Globus pallidus (tissue), 1 donor: Measurements from ENCODE around the gene MITF.

Source experiments
- DNase-seq: peaks from one replicate; pipeline ENCODE4 v3.0.0-alpha.2; 2015; ENCODE audit warnings: low spot score

MITF gene

GRCh38 chr3:69725994-69726571 is 13.2 kb upstream of the MITF start:
- DNase-seq: no peak

DNA sequence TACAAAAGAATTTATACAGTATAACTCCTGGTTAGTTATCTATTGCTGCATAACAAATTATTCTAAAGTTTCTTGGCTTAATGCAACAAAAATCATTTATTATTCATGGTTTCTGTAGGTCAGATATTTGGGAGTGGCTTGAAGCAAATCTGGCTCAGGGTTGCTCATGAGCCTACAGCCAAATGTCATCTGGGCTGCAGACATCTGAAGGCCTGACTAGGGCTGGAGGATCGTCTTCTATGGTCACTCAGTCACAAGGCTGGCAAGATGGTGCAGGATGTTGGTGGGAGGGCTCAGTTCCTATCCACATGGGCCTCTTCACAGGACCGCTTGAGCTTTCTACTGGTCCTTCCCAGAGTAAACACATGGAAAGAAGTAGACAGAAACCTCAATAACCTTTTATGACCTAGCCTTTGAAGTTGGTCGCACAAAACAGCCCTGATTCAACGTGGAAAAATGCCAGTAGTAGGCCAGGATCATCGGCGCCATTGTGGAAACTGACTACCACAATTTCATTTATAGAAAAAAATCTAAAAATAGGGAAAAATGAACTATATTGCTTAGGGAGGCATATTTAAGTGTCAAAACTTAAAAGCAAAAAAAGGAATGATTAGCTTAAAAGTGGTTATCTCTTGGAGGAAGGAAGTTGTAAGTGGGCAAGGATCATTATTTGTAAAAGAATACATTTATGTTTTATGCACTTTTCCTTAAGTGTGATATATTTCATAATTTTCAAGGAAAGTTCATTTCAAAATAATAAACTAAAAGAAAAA is 9.9 kb upstream of the MITF start:
- DNase-seq: no peak

- DNase-seq: no peak
Measured at GRCh38 chr3:69731080-69731479, 8.2 kb upstream of the MITF start.

- no peak for DNase-seq
Measured at GRCh38 chr3:69735893-69736292, 3.4 kb upstream of the MITF start.

GRCh38 chr3:69737392-69737791 is 1.9 kb upstream of the MITF start:
- no peak for DNase-seq

GRCh38 chr3:69738315-69738714 is 949 bp upstream of the MITF start:
- DNase-seq: peak; percentile 33

DNA sequence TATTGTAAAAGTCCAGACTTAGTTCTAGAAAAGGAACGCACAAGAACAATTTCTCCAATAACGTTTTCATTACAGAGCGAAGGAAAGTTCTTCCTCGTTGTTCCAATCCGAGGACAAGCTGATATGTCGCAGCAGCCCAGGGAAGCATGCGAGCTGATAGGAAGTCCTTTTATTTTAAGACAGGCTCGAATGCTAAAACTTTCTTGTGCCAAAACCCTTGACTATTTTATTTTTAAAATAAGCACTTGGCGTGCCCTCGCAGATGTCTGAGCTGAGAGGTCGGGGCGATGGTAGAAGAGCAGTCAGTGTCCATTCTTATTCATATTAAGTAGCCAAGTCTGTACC is 433 bp upstream of the MITF start:
- no peak for DNase-seq

- peak; percentile 37 for DNase-seq
Measured at GRCh38 chr3:69740103-69741021, 1.1 kb downstream of the MITF start.

DNA sequence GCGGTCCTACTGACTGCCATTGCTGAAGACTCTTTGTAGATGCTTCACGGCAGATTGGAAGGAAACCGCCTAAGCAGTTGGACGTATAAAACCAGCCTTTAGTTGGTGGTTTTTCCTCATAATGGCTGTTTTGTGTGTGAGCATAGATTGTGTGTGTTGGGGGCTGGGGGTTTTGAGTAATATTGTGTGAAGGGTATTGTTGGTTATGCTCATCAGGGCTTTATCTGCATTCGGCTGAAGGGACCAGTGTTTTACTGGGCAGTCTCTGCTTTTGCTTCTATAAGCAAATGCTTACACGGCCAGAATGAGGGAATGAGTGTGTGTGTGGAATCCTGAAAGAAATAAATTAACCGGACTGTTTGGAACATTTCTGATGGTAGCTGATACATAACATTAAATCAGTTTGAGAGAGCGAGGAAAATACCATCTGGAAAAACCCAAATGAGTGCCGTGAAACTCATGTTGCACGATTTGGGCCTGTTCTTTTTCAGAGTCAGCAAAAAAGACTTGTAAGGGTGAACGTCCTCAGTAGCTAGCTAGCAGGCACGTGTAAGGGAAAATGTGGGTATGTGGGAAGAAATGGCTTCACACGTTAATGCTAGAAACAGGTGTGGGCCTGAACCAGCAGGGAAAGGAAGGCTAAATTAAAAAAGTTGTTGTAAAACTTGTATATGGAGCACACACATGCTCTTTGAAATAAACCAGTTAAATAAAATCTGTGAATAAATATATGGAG is 1.9 kb downstream of the MITF start:
- DNase-seq: peak; percentile 51

DNA sequence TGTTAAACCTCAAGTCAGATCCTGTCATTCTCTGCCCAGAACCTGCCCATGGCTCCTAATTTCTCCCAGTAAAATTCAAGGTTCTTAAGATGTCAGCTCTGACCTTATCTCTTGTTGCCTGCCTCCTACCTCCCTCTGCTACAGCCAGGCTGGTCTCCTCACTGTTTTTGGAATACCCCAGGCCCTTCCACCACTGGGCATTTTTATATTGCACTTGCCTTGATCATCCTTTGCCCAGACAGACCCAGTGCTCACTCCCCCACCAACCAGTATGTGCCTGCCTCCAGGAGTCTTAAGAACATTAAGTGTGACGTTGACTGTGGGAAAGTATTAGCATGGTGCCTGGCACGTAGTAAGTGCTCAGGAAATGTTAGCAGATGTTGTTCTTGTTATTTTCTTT is 3.1 kb downstream of the MITF start:
- DNase-seq: no peak

DNA sequence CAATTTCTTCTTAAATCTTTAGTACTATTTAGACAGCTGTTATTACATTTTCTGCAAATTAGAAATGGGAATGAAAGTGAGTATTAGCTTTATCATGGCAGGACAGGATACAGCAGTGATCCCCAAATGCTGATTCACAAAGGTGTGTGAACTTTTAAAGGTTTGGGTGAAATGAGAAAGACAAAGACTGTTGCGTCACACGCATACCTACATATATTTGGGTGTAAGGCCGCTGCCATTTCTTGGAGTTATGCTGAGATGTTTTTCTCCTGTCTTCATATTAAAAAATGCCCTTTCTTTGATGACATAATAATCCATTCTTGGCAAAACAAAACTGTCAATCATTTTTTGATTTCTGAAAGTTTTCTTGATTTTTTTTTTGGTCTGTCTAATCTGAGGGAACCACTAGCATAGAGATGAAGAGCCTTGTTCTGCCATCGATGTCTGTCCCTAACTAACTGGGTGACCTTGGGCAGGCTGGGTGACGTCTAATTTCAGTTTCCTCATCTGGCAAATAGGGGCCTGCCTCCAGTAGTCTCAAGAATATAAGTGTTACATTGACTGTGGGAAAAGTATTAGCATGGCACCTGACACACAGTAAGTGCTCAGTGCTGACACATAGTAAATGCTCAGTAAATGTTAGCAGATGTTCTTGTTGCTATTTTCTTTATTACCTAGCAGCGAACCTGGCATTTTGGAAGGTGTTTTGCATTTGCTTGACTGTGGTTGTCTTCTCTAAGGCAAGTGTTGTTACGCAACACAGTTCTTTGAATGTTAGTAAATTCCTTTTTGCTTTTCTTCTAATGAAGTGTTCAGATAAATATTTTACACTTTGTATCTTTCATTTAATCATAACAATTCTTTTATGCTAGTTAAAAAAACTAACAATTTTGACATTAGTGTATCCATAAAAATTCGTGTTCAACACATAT is 5.0 kb downstream of the MITF start:
- no peak for DNase-seq

DNA sequence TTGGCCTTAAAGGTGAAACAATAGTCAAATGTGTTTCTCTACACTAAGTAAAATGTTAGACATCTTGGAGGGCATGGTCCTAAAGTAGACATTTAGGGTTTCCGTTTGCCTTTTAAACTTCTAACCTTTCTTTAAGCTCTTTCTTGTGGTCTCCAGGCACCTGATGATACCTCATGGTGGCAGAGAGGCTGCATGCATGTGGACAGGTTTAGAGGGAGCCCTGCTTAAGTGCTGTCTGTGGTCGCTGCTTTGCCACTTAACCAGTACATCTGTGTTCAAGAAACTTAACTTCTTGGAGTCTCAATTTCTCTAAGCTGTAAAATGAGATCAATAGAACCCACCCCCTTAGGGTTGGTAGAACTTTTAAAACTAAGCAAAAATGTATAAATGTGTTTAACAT is 6.2 kb downstream of the MITF start:
- DNase-seq: no peak

- DNase-seq: no peak
Measured at GRCh38 chr3:69746119-69746518, 6.9 kb downstream of the MITF start.

DNA sequence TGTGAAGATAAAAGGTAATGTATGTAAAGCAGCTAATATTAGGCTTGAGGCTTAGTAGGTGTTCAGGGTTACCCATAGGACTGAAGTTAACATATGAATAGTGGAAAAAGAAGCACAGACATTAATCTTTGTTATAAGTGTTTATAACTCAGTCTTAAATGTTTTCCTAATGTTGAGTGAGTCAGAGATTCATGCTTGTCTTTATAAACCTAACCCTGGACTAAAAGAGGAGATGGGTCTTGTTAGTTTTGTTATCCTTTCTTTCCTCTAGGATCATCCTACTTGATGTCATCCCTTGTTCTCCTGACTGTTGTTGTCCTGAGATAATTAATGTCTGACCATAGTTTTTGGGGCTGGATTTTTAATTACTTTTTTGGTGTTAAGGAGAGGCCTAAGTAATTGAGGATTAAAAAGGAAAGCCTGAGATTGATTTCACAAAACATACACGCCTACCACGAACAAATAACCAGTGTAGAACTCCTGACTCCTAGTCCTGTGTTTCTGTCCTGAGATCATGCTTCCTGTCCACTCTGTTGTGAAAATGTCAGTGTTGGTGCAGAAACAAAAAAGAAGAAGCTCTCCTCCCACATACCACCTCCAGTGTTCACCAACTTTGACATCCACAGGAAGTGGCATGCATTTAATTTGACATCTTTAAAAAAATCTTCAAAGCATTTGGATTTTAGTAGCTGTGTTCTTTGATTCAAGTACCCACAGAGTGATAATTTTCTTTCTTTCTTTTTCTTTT is 8.4 kb downstream of the MITF start:
- DNase-seq: no peak

- DNase-seq: no peak
Measured at GRCh38 chr3:69748503-69748902, 9.2 kb downstream of the MITF start.

- no peak for DNase-seq
Measured at GRCh38 chr3:69749461-69749860, 10.2 kb downstream of the MITF start.

DNA sequence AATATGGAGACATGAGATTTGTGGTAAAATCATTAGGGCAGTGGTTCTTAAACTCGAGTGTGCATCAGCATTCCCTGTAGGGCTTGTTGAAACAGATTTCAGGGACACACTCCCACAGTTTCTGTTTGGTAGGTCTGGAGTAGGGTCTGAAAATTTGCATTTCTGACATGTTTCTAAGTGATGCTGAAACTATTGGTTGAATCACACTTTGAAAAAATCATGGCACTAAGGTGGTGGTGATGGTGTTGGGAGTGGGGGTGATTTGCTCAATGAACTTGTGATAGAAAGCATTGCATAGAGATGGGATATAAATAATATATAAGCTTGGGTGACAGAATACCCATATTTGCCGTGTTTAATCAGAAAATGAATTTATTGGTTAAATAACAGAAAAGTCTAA is 11.3 kb downstream of the MITF start:
- no peak for DNase-seq

GRCh38 chr3:69751074-69751476 is 11.8 kb downstream of the MITF start:
- DNase-seq: no peak

DNA sequence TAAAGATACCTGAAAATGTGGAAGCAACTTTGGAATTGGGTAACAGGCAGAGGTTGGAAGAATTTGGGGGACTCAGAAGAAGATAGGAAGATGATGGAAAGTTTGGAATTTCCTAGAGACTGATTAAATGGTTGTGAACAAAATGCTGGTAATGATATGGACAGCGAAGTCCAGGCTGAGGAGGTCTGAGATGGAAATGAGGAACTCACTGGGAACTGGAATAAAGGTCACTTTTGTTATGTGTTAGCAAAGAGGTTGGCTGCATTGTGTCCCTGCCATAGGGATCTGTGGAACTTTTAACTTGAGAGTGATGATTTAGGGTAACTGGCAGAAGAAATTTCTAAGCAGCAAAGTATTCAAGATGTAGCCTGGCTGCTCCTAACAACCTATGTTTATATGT is 13.0 kb downstream of the MITF start:
- no peak for DNase-seq

DNA sequence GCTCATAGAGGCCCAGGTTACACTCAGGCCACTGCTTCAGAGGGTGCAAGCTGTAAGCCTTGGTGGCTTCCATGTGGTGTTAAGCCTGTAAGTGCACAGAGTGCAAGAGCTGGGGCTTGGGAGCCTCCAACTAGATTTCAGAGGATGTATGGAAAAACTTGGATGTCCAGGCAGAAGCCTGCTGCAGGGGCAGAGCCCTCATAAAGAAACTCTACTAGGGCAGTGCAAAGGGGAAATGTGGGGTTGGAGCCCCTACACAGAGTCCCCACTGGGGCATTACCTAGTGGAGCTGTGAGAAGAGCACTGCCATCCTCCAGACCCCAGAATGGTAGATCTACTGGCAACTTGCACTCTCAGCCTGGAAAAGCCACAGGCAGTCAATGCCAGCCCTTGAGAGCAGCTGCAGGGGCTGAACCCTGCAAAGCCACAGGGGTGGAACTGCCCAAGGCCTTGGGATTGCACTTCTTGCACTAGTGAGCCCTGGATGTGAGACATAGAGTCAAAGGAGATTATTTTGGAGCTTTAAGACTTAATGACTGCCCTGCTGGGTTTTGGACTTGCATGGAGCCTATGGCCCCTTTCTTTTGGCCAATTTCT is 14.0 kb downstream of the MITF start:
- DNase-seq: no peak
